GM18498 (cell line): ENCODE measurements around the gene PIP5K1A.
"Not testable (repeated sequence)": the region's sequence is repeated elsewhere in the genome, so short reads cannot be mapped to it uniquely, and the experiment has no call there.

ENCODE experiments used
- ATAC-seq: cut with Tn5 transposase; IDR thresholded peaks from one replicate; pipeline ENCODE4 v1.9.1; 2021; ENCODE audit warnings: mild to moderate bottlenecking, moderate library complexity; ENCODE audit not compliant: unreplicated experiment

The PIP5K1A gene

GRCh38 chr1:151189637-151190445 lies 8.5 kb upstream of the PIP5K1A start, which contains the start of gene VPS72:
Gene VPS72 (minus strand): TSS chr1:151190197. CDS start chr1:151190121, 76 bp downstream.
- peak; percentile 92 for ATAC-seq

- ATAC-seq = no peak
Observed at GRCh38 chr1:151192047-151192446, 6.3 kb upstream of the PIP5K1A start.

- ATAC-seq = no peak
Observed at GRCh38 chr1:151193304-151193703, 5.0 kb upstream of the PIP5K1A start.

GRCh38 chr1:151193856-151194255 lies 4.5 kb upstream of the PIP5K1A start:
- no peak for ATAC-seq

GRCh38 chr1:151194894-151195594 lies 3.3 kb upstream of the PIP5K1A start:
- not testable (repeated sequence) for ATAC-seq

- ATAC-seq = no peak
Observed at GRCh38 chr1:151196292-151196800, 2.0 kb upstream of the PIP5K1A start.

GRCh38 chr1:151197863-151198253 lies 494 bp upstream of the PIP5K1A start:
- ATAC-seq = no peak

- no peak for ATAC-seq
Observed at GRCh38 chr1:151199873-151200581, 1.7 kb downstream of the PIP5K1A start.

GRCh38 chr1:151205381-151205965 lies 7.1 kb downstream of the PIP5K1A start:
- not testable (repeated sequence) for ATAC-seq

- no peak for ATAC-seq
Observed at GRCh38 chr1:151210830-151211229, 12.5 kb downstream of the PIP5K1A start.

GRCh38 chr1:151211972-151212705 lies 13.8 kb downstream of the PIP5K1A start:
- ATAC-seq = no peak

GRCh38 chr1:151213560-151213959 lies 15.2 kb downstream of the PIP5K1A start:
- ATAC-seq = no peak

GRCh38 chr1:151221616-151222015 lies 23.3 kb downstream of the PIP5K1A start:
- ATAC-seq = no peak

- no peak for ATAC-seq
Observed at GRCh38 chr1:151222130-151222529, 23.8 kb downstream of the PIP5K1A start.

- ATAC-seq = no peak
Observed at GRCh38 chr1:151235235-151235634, 36.9 kb downstream of the PIP5K1A start.

GRCh38 chr1:151237678-151238466 lies 39.5 kb downstream of the PIP5K1A start:
- no peak for ATAC-seq

GRCh38 chr1:151238467-151238739 lies 40.1 kb downstream of the PIP5K1A start:
- ATAC-seq = no peak

GRCh38 chr1:151242442-151242841 lies 44.1 kb downstream of the PIP5K1A start:
- ATAC-seq = no peak

- ATAC-seq = no peak
Observed at GRCh38 chr1:151243683-151244216, 45.4 kb downstream of the PIP5K1A start.
